B cell (primary cell): ENCODE results near the gene COLEC12. TPM values are rescaled to one million over a fixed set of nuclear protein-coding genes. Genes with fewer than 3 reads are reported as not detected.

ENCODE experiments used
- ATAC-seq: fragments of 200-7000 bp; cut with Tn5 transposase; one replicate; pipeline ENCODE4 v1.10.0; 2021; ENCODE audit warnings: low read depth, mild to moderate bottlenecking, moderate number of reproducible peaks, moderate library complexity
- CTCF ChIA-PET: fragments of 350-600 bp; sonication (Branson Sonifier 250); formaldehyde crosslinking; loops from one replicate; lab custom pipeline; 2021; ENCODE audit warnings: antibody characterized with exemption, inconsistent platforms; lab: Charles Lee
- POLR2A ChIA-PET: fragments of 350-600 bp; sonication (Branson Sonifier 250); formaldehyde crosslinking; loops from one replicate; lab custom pipeline; 2021; ENCODE audit warnings: antibody characterized with exemption; lab: Charles Lee
- DNase-seq: peaks from one replicate; pipeline ENCODE4 v3.0.0; 2013
- H2AFZ ChIP-seq: 2 replicates; pipeline ENCODE4 v1.6.1; 2012; ENCODE audit warnings: mild to moderate bottlenecking, low read depth, low read length; ENCODE audit not compliant: insufficient read depth, poor library complexity, severe bottlenecking
- H3K27ac ChIP-seq, 2 donors: 1 replicate in 1 of 2; 2 replicates in 1 of 2; pipeline ENCODE4 v1.5.1; 2012 to 2013; ENCODE audit warnings: low read length in 2 of 2, mild to moderate bottlenecking in 2 of 2, moderate library complexity in 1 of 2
- H3K27me3 ChIP-seq, 4 experiments: fragments of 200-600 bp in 1 of 4; sonication (generic) in 1 of 4; replicated peaks in 1 of 4; 1 replicate in 2 of 4; 2 replicates in 2 of 4; pipeline versions ENCODE4 v1.6.1 to v1.7.0; 2013 to 2016; ENCODE audit warnings: low read length in 3 of 4, mild to moderate bottlenecking in 2 of 4, mixed read lengths in 1 of 4, moderate library complexity in 1 of 4; ENCODE audit not compliant: insufficient read depth in 4 of 4, control insufficient read depth in 3 of 4; ENCODE audit errors: control extremely low read depth in 1 of 4
- H3K36me3 ChIP-seq, 2 experiments: replicated peaks in 1 of 2; 1 replicate in 1 of 2; 2 replicates in 1 of 2; pipeline versions ENCODE4 v1.6.1 to v1.7.1; 2013; ENCODE audit warnings: low read length in 1 of 2; ENCODE audit not compliant: insufficient read depth in 2 of 2, control insufficient read depth in 1 of 2; ENCODE audit errors: control extremely low read depth in 1 of 2, extremely low read depth in 1 of 2
- H3K4me1 ChIP-seq, 2 donors: fragments of 200-600 bp in 1 of 2; sonication (generic) in 1 of 2; 1 replicate in 1 of 2; 2 replicates in 1 of 2; pipeline versions ENCODE4 v1.5.1 to v1.6.1; 2013 to 2017; ENCODE audit warnings: low read length in 2 of 2; ENCODE audit not compliant: control insufficient read depth in 2 of 2, insufficient read depth in 2 of 2
- H3K4me2 ChIP-seq: replicated peaks from 2 replicates; pipeline ENCODE3; 2012; ENCODE audit warnings: mild to moderate bottlenecking, low read depth, low read length; ENCODE audit not compliant: poor library complexity, severe bottlenecking
- H3K4me3 ChIP-seq, 5 experiments: fragments of 200-600 bp in 1 of 5; sonication (generic) in 1 of 5; 1 replicate in 3 of 5; 2 replicates in 2 of 5; pipeline versions ENCODE4 v1.5.1 to v1.7.0; 2011 to 2016; ENCODE audit warnings: low read length in 4 of 5, mild to moderate bottlenecking in 4 of 5, low read depth in 2 of 5, control low read depth in 1 of 5, moderate library complexity in 1 of 5; ENCODE audit not compliant: insufficient read depth in 1 of 5; ENCODE audit errors: control extremely low read depth in 1 of 5, extremely low read depth in 1 of 5
- H3K79me2 ChIP-seq: fragments of 200-600 bp; sonication (generic); one replicate; pipeline ENCODE4 v1.6.0; 2016; ENCODE audit warnings: low read length; ENCODE audit not compliant: control insufficient read depth, insufficient read depth
- H3K9ac ChIP-seq: fragments of 200-600 bp; sonication (generic); 2 replicates; pipeline ENCODE4 v1.6.1; 2017; ENCODE audit warnings: mild to moderate bottlenecking, low read length, moderate library complexity
- H3K9me3 ChIP-seq, 3 donors: one replicate each; pipeline versions ENCODE4 v1.6.1 to v1.7.1; 2013; ENCODE audit warnings: low read length in 2 of 3; ENCODE audit not compliant: control insufficient read depth in 2 of 3, insufficient read depth in 1 of 3; ENCODE audit errors: control extremely low read depth in 1 of 3
- H4K20me1 ChIP-seq: 2 replicates; pipeline ENCODE4 v1.6.0; 2012; ENCODE audit warnings: mild to moderate bottlenecking, low read length; ENCODE audit not compliant: insufficient read depth, control insufficient read depth, poor library complexity, severe bottlenecking
- H3K27ac Mint-ChIP-seq: one replicate; pipeline ENCODE4 v1.8.0; 2021; ENCODE audit warnings: mixed read lengths
- H3K27me3 Mint-ChIP-seq: one replicate; pipeline ENCODE4 v1.8.0; 2021; ENCODE audit warnings: mixed read lengths
- H3K4me1 Mint-ChIP-seq: one replicate; pipeline ENCODE4 v1.8.0; 2021; ENCODE audit warnings: mixed read lengths
- H3K4me3 Mint-ChIP-seq: one replicate; pipeline ENCODE4 v1.8.0; 2021; ENCODE audit warnings: mixed read lengths
- H3K9me3 Mint-ChIP-seq: one replicate; pipeline ENCODE4 v1.8.0; 2022; ENCODE audit warnings: mixed read lengths; ENCODE audit not compliant: insufficient read depth
- CTCF ChIP-seq: fragments of 200-600 bp; IDR thresholded peaks from one replicate; pipeline ENCODE4 v1.8.0; 2022; ENCODE audit warnings: antibody characterized with exemption, mild to moderate bottlenecking
- EZH2 ChIP-seq: IDR thresholded peaks from 2 replicates; pipeline ENCODE4 v1.6.1; 2012; ENCODE audit warnings: borderline replicate concordance, low read depth, mild to moderate bottlenecking, moderate library complexity, low read length; ENCODE audit not compliant: insufficient read depth, poor library complexity, severe bottlenecking
- WGBS: methylation state at CpG from one replicate; pipeline ENCODE4 v1.1.5; 2013; ENCODE audit warnings: missing lambda C conversion rate; ENCODE audit not compliant: insufficient coverage; 5-methylcytosine and 5-hydroxymethylcytosine counted together
- intact Hi-C: fragments of 100-400 bp; cut with micrococcal nuclease; formaldehyde crosslinking; loops from one replicate; pipeline ENCODE4 v1.10.0; 2022
- polyA plus RNA-seq: library from polyadenylated mRNA; depleted of rRNA; stranded (reverse); fragments of >200 nt; gene quantifications from 2 replicates; pipeline ENCODE4 v1.2.3, GENCODE V29; 2012
- total RNA-seq, 2 donors: library from RNA; stranded (reverse); fragments of 120-200 nt in 1 of 2; gene quantifications; 1 replicate in 1 of 2; 2 replicates in 1 of 2; pipeline versions ENCODE4 v1.2.3 to v1.2.4, GENCODE V29; 2013 to 2022

COLEC12 gene
- total and polyA plus RNA-seq, 2 donors (not counting 1 experiment from before 2014, with no cell fraction given), result not detected

GRCh38 chr18:460791-461190, 39.7 kb downstream of the COLEC12 start:
- ChIA-PET POLR2A (no interaction called here), CTCF (no interaction called here)
- Histone ChIP-seq H3K4me3 (no peak overlapping the region), H3K4me2 (no peak overlapping the region), H3K9me3 (peaks cover 0 to 3% (median 0%) of the 10 kb centered on the region in 3 donors), H3K9ac (no peak overlapping the region), H3K27me3 (peaks cover 0 to 6% (median 2%) of the 10 kb centered on the region in 4 experiments), H4K20me1 (no peaks in the 10 kb centered on the region), H3K27ac (no peak overlapping the region), H2AFZ (no peak overlapping the region), H3K4me1 (no peaks in the 10 kb centered on the region), H3K79me2 (no peaks in the 10 kb centered on the region), H3K36me3 (no peaks in the 10 kb centered on the region)
- H3K4me3 Mint-ChIP-seq, result no peak overlapping the region
- no peaks in the 10 kb centered on the region for H3K4me1 Mint-ChIP-seq
- peaks cover 23% of the 10 kb centered on the region for H3K27me3 Mint-ChIP-seq
- no peak overlapping the region for H3K27ac Mint-ChIP-seq
- ATAC-seq (no peak), DNase-seq (no peak)
- H3K9me3 Mint-ChIP-seq, result peaks cover 1% of the 10 kb centered on the region
- intact Hi-C loops, result no loop called here
- TF ChIP-seq EZH2 (no peak), CTCF (no peak)
- whole genome bisulfite sequencing, result no CpG with 5 or more reads among the region's 6 CpGs

GRCh38 chr18:459814-460593, 40.5 kb downstream of the COLEC12 start:
- no peak for TF ChIP-seq EZH2
- TF ChIP-seq CTCF, result no peak
- H3K9me3 ChIP-seq, result peaks cover 0 to 3% (median 0%) of the 10 kb centered on the region in 3 donors
- ATAC-seq, result no peak
- DNase-seq, result no peak
- H3K36me3 ChIP-seq, result no peaks in the 10 kb centered on the region
- 96% methylated on average over 9 of the region's 14 CpGs for WGBS
- no peak overlapping the region for H3K4me2 ChIP-seq
- no peaks in the 10 kb centered on the region for H4K20me1 ChIP-seq
- Mint-ChIP-seq H3K4me1 (no peaks in the 10 kb centered on the region), H3K9me3 (peaks cover 4% of the 10 kb centered on the region), H3K27ac (no peak overlapping the region), H3K4me3 (no peak overlapping the region), H3K27me3 (peaks cover 23% of the 10 kb centered on the region)
- ChIA-PET POLR2A (no interaction called here), CTCF (no interaction called here)
- H3K79me2 ChIP-seq, result no peaks in the 10 kb centered on the region
- no peak overlapping the region for H3K4me3 ChIP-seq
- no peak overlapping the region for H2AFZ ChIP-seq
- no peak overlapping the region for H3K27ac ChIP-seq
- H3K9ac ChIP-seq, result no peak overlapping the region
- H3K4me1 ChIP-seq, result no peaks in the 10 kb centered on the region
- intact Hi-C loops, result no loop called here
- H3K27me3 ChIP-seq, result peaks cover 0 to 6% (median 2%) of the 10 kb centered on the region in 4 experiments
